Medulla oblongata (tissue), 1 donor: ENCODE results near the gene HMGCR.
"Not testable (repeated sequence)": the region's sequence is repeated elsewhere in the genome, so short reads cannot be mapped to it uniquely, and the experiment has no call there.

Experiments
- DNase-seq: peaks from one replicate; pipeline ENCODE4 v3.0.0-alpha.2; 2015; ENCODE audit errors: extremely low spot score

HMGCR gene

GRCh38 chr5:75336615-75337336 is at the start of gene HMGCR:
Gene HMGCR, plus strand, starts transcription at chr5:75337220. Its CDS starts 5,386 bp downstream, at chr5:75342606.
- DNase-seq = peak; percentile 99

- not testable (repeated sequence) for DNase-seq
Observed at GRCh38 chr5:75291844-75292243, 45.2 kb upstream of the HMGCR start.

GRCh38 chr5:75300084-75300483 is 36.9 kb upstream of the HMGCR start:
- DNase-seq = no peak

GRCh38 chr5:75303419-75303818 is 33.6 kb upstream of the HMGCR start:
- DNase-seq = no peak

GRCh38 chr5:75304486-75304885 is 32.5 kb upstream of the HMGCR start:
- DNase-seq = not testable (repeated sequence)

GRCh38 chr5:75306746-75307145 is 30.3 kb upstream of the HMGCR start:
- DNase-seq = no peak

- DNase-seq = no peak
Observed at GRCh38 chr5:75310212-75310611, 26.8 kb upstream of the HMGCR start.

GRCh38 chr5:75319148-75319547 is 17.9 kb upstream of the HMGCR start:
- DNase-seq = not testable (repeated sequence)

GRCh38 chr5:75319638-75320037 is 17.4 kb upstream of the HMGCR start:
- DNase-seq = no peak

GRCh38 chr5:75320371-75320770 is 16.6 kb upstream of the HMGCR start:
- no peak for DNase-seq

GRCh38 chr5:75322066-75322465 is 15.0 kb upstream of the HMGCR start:
- no peak for DNase-seq

GRCh38 chr5:75324791-75325190 is 12.2 kb upstream of the HMGCR start:
- DNase-seq = no peak

GRCh38 chr5:75325242-75325641 is 11.8 kb upstream of the HMGCR start:
- no peak for DNase-seq

GRCh38 chr5:75330404-75330803 is 6.6 kb upstream of the HMGCR start:
- no peak for DNase-seq

GRCh38 chr5:75331095-75332090 is 5.6 kb upstream of the HMGCR start:
- no peak for DNase-seq

- not testable (repeated sequence) for DNase-seq
Observed at GRCh38 chr5:75333759-75334158, 3.3 kb upstream of the HMGCR start.

GRCh38 chr5:75334413-75334812 is 2.6 kb upstream of the HMGCR start:
- DNase-seq = not testable (repeated sequence)

GRCh38 chr5:75335486-75335885 is 1.5 kb upstream of the HMGCR start:
- no peak for DNase-seq

GRCh38 chr5:75335952-75336614 is 937 bp upstream of the HMGCR start:
- DNase-seq = peak; percentile 64

- DNase-seq = peak; percentile 35
Observed at GRCh38 chr5:75337366-75338021, 474 bp downstream of the HMGCR start.

- DNase-seq = no peak
Observed at GRCh38 chr5:75338408-75338807, 1.4 kb downstream of the HMGCR start.
